ACHN (cell line): ENCODE data around the gene PPP1R15A.
"Not testable (repeated sequence)": the region's sequence is repeated elsewhere in the genome, so short reads cannot be mapped to it uniquely, and the experiment has no call there.

Experiments used
- DNase-seq: peaks from one replicate; pipeline ENCODE4 v3.0.0-alpha.2; 2015
- in situ Hi-C: cut with HindIII; loops from 2 replicates; pipeline ENCODE4 v1.10.0; 2017; ENCODE audit warnings: low sequenced_read_pairs, low pct_ligation_motif_present, low pct_unique_long_range_greater_than_20kb

The PPP1R15A gene

DNA sequence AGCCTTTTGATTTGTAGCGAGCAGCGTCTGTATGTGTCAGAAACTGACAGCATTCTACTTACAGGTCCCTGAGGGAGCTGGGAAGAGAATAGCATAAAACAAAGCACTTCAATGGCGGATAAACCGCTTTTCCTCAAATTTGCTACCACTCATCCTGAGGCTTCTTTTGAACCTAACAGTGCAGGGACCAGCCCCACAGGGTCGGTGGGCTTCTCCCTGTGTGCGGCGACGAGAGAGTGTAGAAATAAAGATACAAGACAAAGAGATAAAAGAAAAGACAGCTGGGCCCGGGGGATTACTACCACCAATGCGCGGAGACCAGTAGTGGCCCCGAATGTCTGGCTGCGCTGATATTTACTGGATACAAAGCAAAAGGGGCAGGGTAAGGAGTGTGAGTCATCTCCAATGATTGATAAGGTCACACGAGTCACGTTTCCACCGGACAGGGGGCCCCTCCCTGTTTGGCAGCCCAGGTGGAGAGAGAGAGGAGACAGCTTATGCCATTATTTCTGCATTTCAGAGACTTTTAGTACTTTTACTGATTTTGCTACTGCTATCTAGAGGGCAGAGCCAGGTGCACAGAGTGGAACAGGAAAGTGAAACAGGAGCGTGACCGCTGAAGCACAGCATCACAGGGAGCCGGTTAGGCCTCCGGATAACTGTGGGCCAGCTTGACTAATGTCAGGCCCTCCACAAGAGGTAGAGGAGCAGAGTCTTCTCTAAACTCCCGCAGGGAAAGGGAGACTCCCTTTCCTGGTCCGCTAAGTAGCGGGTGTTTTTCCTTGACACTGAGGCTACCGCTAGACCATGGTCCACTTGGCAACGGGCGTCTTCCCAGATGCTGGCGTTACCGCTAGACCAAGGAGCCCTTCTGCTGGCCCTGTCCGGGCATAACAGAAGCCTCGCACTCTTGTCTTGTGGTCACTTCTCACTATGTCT is 4.1 kb downstream of the PPP1R15A start:
- peak; percentile 42 for DNase-seq
- in situ Hi-C loops, result not testable (repeated sequence)

DNA sequence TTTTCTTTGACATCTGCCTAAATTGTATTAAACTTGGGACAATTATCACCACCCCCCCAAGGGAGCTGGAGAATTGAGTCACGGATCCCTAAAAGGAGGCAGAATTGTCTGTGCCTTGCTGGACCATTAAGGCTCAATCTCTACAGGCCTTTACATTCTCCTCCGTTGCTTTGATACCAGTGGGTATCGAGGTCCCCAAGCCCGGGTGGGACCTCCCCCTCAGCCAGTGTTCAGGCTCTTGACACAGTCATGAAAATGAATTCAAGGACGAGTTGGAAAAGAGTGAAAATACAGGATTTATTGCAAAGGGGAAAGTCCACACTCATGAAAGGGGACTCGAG is 5.6 kb downstream of the PPP1R15A start:
- in situ Hi-C loops, result no loop called here
- DNase-seq, result no peak

- in situ Hi-C loops, result no loop called here
- no peak for DNase-seq
Measured at GRCh38 chr19:48878196-48879024, 6.2 kb downstream of the PPP1R15A start.

- in situ Hi-C loops, result no loop called here
- DNase-seq, result no peak
Measured at GRCh38 chr19:48879025-48879637, 6.9 kb downstream of the PPP1R15A start.

GRCh38 chr19:48879696-48880095 is 7.5 kb downstream of the PPP1R15A start:
- DNase-seq, in situ Hi-C loops: not testable (repeated sequence)

GRCh38 chr19:48881741-48882657 is 9.8 kb downstream of the PPP1R15A start:
- in situ Hi-C loops, result no loop called here
- DNase-seq, result peak; percentile 43

DNA sequence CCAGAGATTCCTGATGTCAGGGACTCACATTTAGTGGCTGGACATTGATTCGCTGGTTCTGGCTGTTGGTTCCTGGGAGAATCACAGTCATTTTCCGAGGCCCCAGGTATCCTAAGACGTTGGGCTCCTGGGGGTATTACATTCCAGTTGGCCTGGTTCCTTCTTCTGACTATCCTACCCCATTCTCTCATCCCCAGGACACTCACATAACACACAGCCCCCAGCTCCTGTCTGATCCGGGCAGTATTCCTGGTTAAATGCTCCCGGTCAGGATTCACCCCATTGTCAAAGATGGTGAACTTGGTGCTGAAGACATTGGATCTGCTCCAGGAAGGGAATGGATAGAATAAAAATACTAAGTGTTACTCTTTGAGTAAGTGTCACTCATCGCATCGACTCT is 11.5 kb downstream of the PPP1R15A start:
- DNase-seq, result no peak
- in situ Hi-C loops, result no loop called here

GRCh38 chr19:48887861-48888612 is 15.8 kb downstream of the PPP1R15A start:
- in situ Hi-C loops, result no loop called here
- no peak for DNase-seq

DNA sequence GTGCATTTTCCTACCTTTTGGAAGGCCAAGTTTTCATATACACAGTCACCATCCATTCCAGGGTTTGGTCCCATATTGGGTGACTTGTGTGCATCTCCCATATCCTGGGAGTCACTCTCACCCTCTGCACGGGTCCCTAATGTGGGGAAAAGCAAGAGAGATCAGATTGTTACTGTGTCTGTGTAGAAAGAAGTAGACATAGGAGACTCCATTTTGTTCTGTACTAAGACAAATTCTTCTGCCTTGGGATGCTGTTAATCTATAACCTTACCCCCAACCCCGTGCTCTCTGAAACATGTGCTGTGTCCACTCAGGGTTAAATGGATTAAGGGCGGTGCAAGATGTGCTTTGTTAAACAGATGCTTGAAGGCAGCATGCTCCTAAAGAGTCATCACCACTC is 17.3 kb downstream of the PPP1R15A start:
- in situ Hi-C loops, DNase-seq: not testable (repeated sequence)

GRCh38 chr19:48890551-48890950 is 18.3 kb downstream of the PPP1R15A start:
- in situ Hi-C loops, result no loop called here
- no peak for DNase-seq

DNA sequence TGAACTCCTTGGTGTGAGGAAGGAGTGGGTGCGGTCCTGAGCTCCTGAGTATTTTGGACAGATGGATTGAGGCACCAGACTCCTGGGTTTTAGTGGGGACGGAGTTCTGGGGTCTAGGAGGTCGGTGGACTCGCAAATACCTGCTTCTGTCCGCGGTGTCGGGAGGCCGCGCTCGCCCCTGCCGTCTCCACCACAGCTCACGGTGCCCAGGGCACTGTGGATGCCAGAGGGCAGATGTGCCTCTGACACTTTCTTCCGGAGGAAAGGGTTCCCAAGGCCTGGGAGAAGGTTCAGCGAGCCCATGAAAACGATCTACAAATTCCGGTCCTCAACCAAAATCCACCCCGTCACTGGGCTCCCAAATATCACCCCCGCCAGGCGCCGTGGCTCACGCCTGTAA is 23.0 kb downstream of the PPP1R15A start:
- DNase-seq, result no peak
- in situ Hi-C loops, result no loop called here

GRCh38 chr19:48896191-48896720 is 24.0 kb downstream of the PPP1R15A start:
- in situ Hi-C loops, result no loop called here
- DNase-seq, result no peak

DNA sequence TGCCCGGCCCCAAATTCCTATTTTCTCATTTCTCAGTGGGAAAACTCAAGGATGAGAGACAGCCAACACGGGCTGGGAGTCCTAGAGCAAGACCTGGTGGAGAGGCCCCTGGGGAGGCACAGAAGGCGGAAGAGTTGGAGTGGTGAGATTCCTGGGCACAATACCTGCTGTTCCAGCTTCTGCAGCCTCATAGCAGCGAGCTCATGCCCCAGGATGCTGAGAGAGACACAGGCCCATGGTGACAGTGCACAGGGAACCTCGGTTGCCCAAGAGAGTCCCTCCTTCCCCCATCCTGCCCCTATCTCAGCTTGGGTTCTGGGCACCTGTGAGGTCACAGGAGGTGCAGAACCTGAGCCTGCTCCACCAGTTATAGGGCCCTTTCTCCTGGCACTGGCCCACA is 25.0 kb downstream of the PPP1R15A start:
- DNase-seq, result no peak
- in situ Hi-C loops, result no loop called here

GRCh38 chr19:48899386-48899749 is 27.1 kb downstream of the PPP1R15A start:
- DNase-seq, in situ Hi-C loops: not testable (repeated sequence)

DNA sequence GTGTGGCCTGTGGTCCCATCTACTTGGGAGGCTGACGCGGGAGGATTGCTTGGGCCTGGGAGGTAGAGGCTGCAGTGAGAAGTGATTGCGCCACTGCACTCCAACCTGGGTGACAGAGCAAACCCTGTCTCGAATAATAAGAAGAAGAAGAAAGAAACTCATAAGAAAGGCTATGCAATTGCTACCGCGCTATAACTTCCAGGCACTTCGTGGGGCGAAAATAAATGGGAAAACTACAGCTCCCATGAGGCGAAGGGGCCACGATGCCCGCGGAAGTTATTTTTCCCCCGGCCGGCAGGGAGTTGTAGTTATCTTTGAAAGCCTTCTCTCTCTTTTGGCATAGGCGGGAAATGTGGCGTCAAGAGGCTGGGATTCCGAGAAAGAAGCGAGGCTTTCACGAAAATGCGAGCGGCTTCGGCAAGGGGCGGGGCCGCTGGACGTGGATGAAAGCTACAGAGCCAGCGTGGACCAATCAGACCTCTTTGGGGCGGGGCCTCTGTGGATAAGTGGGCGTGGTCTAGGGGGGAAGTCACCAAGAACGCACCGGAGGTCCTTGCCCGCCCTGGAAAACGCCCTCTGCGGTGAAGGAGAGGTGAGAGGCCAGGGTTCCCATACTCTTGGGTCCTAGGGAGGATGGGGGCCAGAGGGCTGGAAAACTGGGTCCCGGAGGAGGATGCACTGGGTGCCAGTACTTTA is 27.7 kb downstream of the PPP1R15A start, which contains the start of gene NUCB1:
Gene NUCB1 (plus strand): TSS at position 532 of the 696 bp plus-strand sequence. CDS start 485 bp downstream, outside the sequence.
- DNase-seq, result peak; percentile 98
- in situ Hi-C loops, result no loop called here

GRCh38 chr19:48900477-48901406 is 28.5 kb downstream of the PPP1R15A start:
- in situ Hi-C loops, result no loop called here
- peak; percentile 23 for DNase-seq
